ENCODE measurements around the gene ATP10D. TPM values are rescaled to one million over a fixed set of nuclear protein-coding genes. Genes with fewer than 3 reads are reported as not detected.

The ATP10D gene
- total RNA-seq, 1 experiment from 2014 or later: 13.8 TPM

- no peak for DNase-seq
- Mint-ChIP-seq H3K4me1 (ENCODE audit: low read depth, unreplicated experiment) (no peaks in the 10 kb centered on the region), H3K27ac (ENCODE audit: unreplicated experiment) (no peak overlapping the region), H3K36me3 (ENCODE audit: insufficient read depth, unreplicated experiment) (peaks cover 14% of the 10 kb centered on the region), H3K4me3 (ENCODE audit: low read depth, unreplicated experiment) (no peak overlapping the region), H3K27me3 (ENCODE audit: unreplicated experiment) (no peaks in the 10 kb centered on the region), H3K9me3 (ENCODE audit: low read depth, unreplicated experiment) (no peaks in the 10 kb centered on the region)
- BruUV-seq (replicated peaks): no TSS peak
- CTCF ChIA-PET: no interaction called here
- intact Hi-C loops (cut with micrococcal nuclease; ENCODE audit: unreplicated experiment): no loop called here
- no peak for TF ChIP-seq CTCF (IDR thresholded peaks at IDR 0.05; ENCODE audit: unreplicated experiment)
Measured at GRCh38 chr4:47482326-47482725, 2.7 kb upstream of the ATP10D start.

- H3K4me1 Mint-ChIP-seq (ENCODE audit: low read depth, unreplicated experiment): no peaks in the 10 kb centered on the region
- CTCF ChIA-PET: no interaction called here
Measured at GRCh38 chr4:47483745-47484144, 1.3 kb upstream of the ATP10D start.

GRCh38 chr4:47484168-47484567 is 907 bp upstream of the ATP10D start:
- H3K4me3 Mint-ChIP-seq (ENCODE audit: low read depth, unreplicated experiment): no peak overlapping the region

More at GRCh38 chr4:47483745-47484144, 1.3 kb upstream of the ATP10D start:
- no TSS peak for BruUV-seq (replicated peaks)
- no peak overlapping the region for H3K27ac Mint-ChIP-seq (ENCODE audit: unreplicated experiment)
- peaks cover 14% of the 10 kb centered on the region for H3K36me3 Mint-ChIP-seq (ENCODE audit: insufficient read depth, unreplicated experiment)
- no peaks in the 10 kb centered on the region for H3K27me3 Mint-ChIP-seq (ENCODE audit: unreplicated experiment)
- TF ChIP-seq CTCF (IDR thresholded peaks at IDR 0.05; ENCODE audit: unreplicated experiment): no peak
- intact Hi-C loops (cut with micrococcal nuclease; ENCODE audit: unreplicated experiment): no loop called here
- no peak for DNase-seq
- no peaks in the 10 kb centered on the region for H3K9me3 Mint-ChIP-seq (ENCODE audit: low read depth, unreplicated experiment)
- no peak overlapping the region for H3K4me3 Mint-ChIP-seq (ENCODE audit: low read depth, unreplicated experiment)

GRCh38 chr4:47485768-47486167 is 693 bp downstream of the ATP10D start:
- H3K4me1 Mint-ChIP-seq (ENCODE audit: low read depth, unreplicated experiment): no peaks in the 10 kb centered on the region
- CTCF ChIA-PET: interaction anchor here (0.7 to 1.8 kb wide), 2 partner anchors 14 to 22 kb away, joined by 4 to 12 read pairs; partner anchors contain the start of gene COMMD8
- no TSS peak for BruUV-seq (replicated peaks)
- no peaks in the 10 kb centered on the region for H3K27me3 Mint-ChIP-seq (ENCODE audit: unreplicated experiment)
- no peak for TF ChIP-seq CTCF (IDR thresholded peaks at IDR 0.05; ENCODE audit: unreplicated experiment)
- no peak for DNase-seq
- peak overlapping the region; percentile 94 for H3K4me3 Mint-ChIP-seq (ENCODE audit: low read depth, unreplicated experiment)
- no peaks in the 10 kb centered on the region for H3K9me3 Mint-ChIP-seq (ENCODE audit: low read depth, unreplicated experiment)
- intact Hi-C loops (cut with micrococcal nuclease; ENCODE audit: unreplicated experiment): no loop called here
- peak overlapping the region; percentile 94 for H3K27ac Mint-ChIP-seq (ENCODE audit: unreplicated experiment)
- peaks cover 14% of the 10 kb centered on the region for H3K36me3 Mint-ChIP-seq (ENCODE audit: insufficient read depth, unreplicated experiment)

More at GRCh38 chr4:47484168-47484567, 907 bp upstream of the ATP10D start:
- DNase-seq: no peak
- Mint-ChIP-seq H3K27me3 (ENCODE audit: unreplicated experiment) (no peaks in the 10 kb centered on the region), H3K36me3 (ENCODE audit: insufficient read depth, unreplicated experiment) (peaks cover 14% of the 10 kb centered on the region), H3K9me3 (ENCODE audit: low read depth, unreplicated experiment) (no peaks in the 10 kb centered on the region), H3K27ac (ENCODE audit: unreplicated experiment) (no peak overlapping the region), H3K4me1 (ENCODE audit: low read depth, unreplicated experiment) (no peaks in the 10 kb centered on the region)
- intact Hi-C loops (cut with micrococcal nuclease; ENCODE audit: unreplicated experiment): no loop called here
- BruUV-seq (replicated peaks): no TSS peak
- CTCF ChIA-PET: no interaction called here
- TF ChIP-seq CTCF (IDR thresholded peaks at IDR 0.05; ENCODE audit: unreplicated experiment): no peak

Measured in Calu3 (cell line).